Esophagus squamous epithelium (tissue), 5 donors: Measurements from ENCODE around the gene GPN1. TPM values are rescaled to one million over a fixed set of nuclear protein-coding genes. Genes with fewer than 3 reads are reported as not detected.
"Not testable (repeated sequence)": the region's sequence is repeated elsewhere in the genome, so short reads cannot be mapped to it uniquely, and the experiment has no call there.

Experiments used
- DNase-seq: peaks from one replicate; lab custom pipeline; 2025; lab: John Stamatoyannopoulos, UW
- H3K27ac ChIP-seq, 4 donors: fragments of 200-600 bp; sonication (generic); one replicate each; pipeline ENCODE4 v1.5.1; 2016 to 2019; ENCODE audit warnings: mild to moderate bottlenecking in 1 of 4
- H3K27me3 ChIP-seq, 4 donors: fragments of 200-600 bp; sonication (generic); 1 replicate in 3 of 4; 2 replicates in 1 of 4; pipeline versions ENCODE4 v1.5.1 to v1.6.0; 2017 to 2021; ENCODE audit warnings: antibody characterized with exemption in 1 of 4
- H3K36me3 ChIP-seq, 3 donors: fragments of 200-600 bp; sonication (generic); one replicate each; pipeline ENCODE4 v1.5.1; 2016 to 2019
- H3K4me1 ChIP-seq, 3 donors: fragments of 200-600 bp; sonication (generic); one replicate each; pipeline ENCODE4 v1.5.1; 2017 to 2019
- H3K4me3 ChIP-seq, 4 donors: fragments of 200-600 bp; sonication (generic); 1 replicate in 3 of 4; 2 replicates in 1 of 4; pipeline ENCODE4 v1.5.1; 2016 to 2019; ENCODE audit warnings: mild to moderate bottlenecking in 2 of 4, moderate library complexity in 1 of 4
- H3K9me3 ChIP-seq, 3 donors: fragments of 200-600 bp; sonication (generic); one replicate each; pipeline ENCODE4 v1.5.1; 2016 to 2019
- POLR2A ChIP-seq, 4 donors: fragments of 450-650 bp; IDR thresholded peaks; one replicate each; pipeline ENCODE4 v1.6.1; 2017; ENCODE audit warnings: antibody characterized with exemption in 4 of 4, mild to moderate bottlenecking in 4 of 4, moderate library complexity in 3 of 4
- WGBS, 2 donors: methylation state at CpG; one replicate each; pipeline ENCODE4 v1.1.5; 2018; 5-methylcytosine and 5-hydroxymethylcytosine counted together
- intact Hi-C: fragments of 100-400 bp; cut with DNase I; formaldehyde crosslinking; loops from one replicate; pipeline ENCODE4 v1.15.0; 2022
- total RNA-seq, 4 donors: library from RNA; depleted of rRNA; stranded (reverse); fragments of >200 nt; gene quantifications; one replicate each; pipeline ENCODE4 v1.1.0, GENCODE V29; 2016
- TF ChIP-seq, protein P1 (sequence below), 6 experiments: fragments of 450-650 bp in 4 of 6; fragments of 200-600 bp in 2 of 6; sonication (generic) in 2 of 6; IDR thresholded peaks; one replicate each; pipeline ENCODE4 v1.5.1; 2016 to 2019; ENCODE audit warnings: antibody characterized with exemption in 6 of 6, mild to moderate bottlenecking in 4 of 6, moderate library complexity in 4 of 6
- donor health status: DM: yes; HTN: yes; CAD: no.

GPN1 gene
- total RNA-seq, 4 donors from 2014 or later, result 17.3 to 36.4 (median 31.6) TPM

DNA sequence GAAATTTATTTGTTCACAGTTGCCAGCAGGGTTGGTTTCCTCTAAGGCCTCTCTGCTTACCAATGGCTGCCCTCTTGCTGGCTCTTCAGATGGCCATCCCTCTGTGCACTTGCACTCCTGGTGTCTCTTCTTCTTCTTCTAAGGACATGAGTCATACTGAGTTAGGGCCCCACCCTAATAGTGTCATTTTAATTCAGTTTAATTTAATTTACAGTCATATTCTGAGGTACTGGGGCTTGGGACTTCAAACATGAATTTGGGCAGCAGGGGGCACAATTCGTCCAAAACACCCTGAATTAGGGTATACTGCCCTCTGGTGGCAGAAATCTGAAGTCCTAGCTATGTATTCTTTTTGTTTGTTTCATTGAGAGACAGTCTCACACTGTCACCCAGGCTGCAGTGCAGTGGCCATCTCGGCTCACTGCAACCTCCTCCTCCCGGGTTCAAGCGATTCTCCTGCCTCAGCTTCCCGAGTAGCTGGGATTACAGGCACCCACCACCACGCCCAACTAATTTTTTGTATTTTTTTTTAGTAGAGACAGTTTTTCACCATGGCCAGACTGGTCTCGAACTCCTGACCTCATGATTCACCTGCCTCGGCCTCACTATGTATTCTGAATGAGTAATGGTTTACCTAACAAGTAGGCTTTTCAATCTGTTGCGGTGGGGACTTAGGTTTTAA is 54.7 kb downstream of the GPN1 start:
- intact Hi-C loops, result no loop called here
- H3K4me1 ChIP-seq, result peaks cover 0 to 47% (median 30%) of the 10 kb centered on the region in 3 donors
- 31 to 38% methylated on average over 9 of the region's 9 CpGs for WGBS, 2 donors
- H3K36me3 ChIP-seq, result peaks cover 0 to 89% (median 15%) of the 10 kb centered on the region in 3 donors
- peak overlapping the region; percentile 78 to 83 (median 82) for H3K27ac ChIP-seq
- TF ChIP-seq, protein P1, sequence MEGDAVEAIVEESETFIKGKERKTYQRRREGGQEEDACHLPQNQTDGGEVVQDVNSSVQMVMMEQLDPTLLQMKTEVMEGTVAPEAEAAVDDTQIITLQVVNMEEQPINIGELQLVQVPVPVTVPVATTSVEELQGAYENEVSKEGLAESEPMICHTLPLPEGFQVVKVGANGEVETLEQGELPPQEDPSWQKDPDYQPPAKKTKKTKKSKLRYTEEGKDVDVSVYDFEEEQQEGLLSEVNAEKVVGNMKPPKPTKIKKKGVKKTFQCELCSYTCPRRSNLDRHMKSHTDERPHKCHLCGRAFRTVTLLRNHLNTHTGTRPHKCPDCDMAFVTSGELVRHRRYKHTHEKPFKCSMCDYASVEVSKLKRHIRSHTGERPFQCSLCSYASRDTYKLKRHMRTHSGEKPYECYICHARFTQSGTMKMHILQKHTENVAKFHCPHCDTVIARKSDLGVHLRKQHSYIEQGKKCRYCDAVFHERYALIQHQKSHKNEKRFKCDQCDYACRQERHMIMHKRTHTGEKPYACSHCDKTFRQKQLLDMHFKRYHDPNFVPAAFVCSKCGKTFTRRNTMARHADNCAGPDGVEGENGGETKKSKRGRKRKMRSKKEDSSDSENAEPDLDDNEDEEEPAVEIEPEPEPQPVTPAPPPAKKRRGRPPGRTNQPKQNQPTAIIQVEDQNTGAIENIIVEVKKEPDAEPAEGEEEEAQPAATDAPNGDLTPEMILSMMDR (IDR thresholded peaks at IDR 0.05), result peak; percentile 93 to 99 (median 98)
- no peak for TF ChIP-seq POLR2A (IDR thresholded peaks at IDR 0.05)
- no peaks in the 10 kb centered on the region for H3K27me3 ChIP-seq
- peak; percentile 6 for DNase-seq
- no peak overlapping the region for H3K4me3 ChIP-seq
- no peaks in the 10 kb centered on the region for H3K9me3 ChIP-seq

DNA sequence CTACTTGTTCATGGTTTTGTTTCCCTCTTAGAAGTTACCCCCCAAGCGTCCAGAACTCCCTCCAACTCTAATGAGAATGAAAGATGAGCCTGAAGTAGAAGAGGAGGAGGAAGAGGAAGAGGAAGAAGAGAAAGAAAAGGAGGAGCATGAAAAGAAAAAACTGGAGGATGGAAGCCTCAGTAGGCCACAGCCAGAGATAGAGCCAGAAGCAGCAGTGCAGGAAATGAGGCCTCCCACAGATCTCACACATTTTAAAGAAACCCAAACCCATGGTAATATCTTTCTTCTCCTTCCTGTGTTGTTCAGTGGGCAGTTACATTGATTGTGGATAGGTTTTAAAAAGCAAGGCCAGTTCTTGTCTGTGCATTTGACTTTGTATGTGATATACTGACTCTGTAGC is 56.2 kb downstream of the GPN1 start:
- intact Hi-C loops, H3K27me3 ChIP-seq, H3K4me3 ChIP-seq, DNase-seq, H3K9me3 ChIP-seq, H3K27ac ChIP-seq: not testable (repeated sequence)
- Histone ChIP-seq H3K4me1 (peaks cover 0 to 62% (median 37%) of the 10 kb centered on the region in 3 donors), H3K36me3 (peaks cover 0 to 87% (median under 1%) of the 10 kb centered on the region in 3 donors)
- WGBS, 2 donors, result 69 to 75% methylated on average over 1 of the region's 1 CpG

DNA sequence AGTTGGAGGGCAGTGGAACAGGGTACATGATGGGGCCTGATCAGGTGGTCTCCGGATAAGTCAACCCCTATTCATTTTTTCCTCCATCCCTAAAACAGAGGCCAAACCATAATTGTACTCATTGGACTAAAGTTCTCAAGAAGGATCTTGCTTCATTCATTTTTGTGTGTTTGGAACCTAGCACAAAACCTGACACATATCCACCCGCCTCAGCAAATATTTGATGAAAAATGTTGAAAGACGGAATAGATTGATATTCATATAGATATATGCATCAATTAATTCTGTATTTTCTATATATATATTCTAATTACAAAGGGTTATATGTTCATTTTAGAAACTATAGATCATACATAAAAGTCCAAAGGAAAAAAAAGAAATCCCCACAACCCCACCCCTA is 56.7 kb downstream of the GPN1 start:
- no peak for TF ChIP-seq POLR2A (IDR thresholded peaks at IDR 0.05)
- TF ChIP-seq, protein P1 (IDR thresholded peaks at IDR 0.05), result no peak

DNA sequence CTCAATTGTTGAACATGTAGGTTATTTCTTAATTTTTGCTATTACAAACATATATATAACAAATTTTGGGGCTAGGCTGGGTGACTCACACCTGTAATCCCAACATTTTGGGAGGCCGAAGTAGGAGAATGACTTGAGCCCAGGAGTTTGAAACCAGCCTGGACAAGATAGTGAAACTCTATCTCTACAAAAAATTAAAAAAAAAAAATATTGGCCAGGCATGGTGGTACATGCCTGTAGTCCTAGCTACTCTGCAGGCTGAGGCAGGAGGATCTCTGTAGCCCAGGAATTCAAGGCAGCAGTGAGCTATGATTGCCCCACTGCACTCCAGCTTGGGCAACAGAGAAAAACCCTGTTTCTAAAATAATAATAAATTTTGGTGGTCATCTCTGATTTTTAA is 58.4 kb downstream of the GPN1 start:
- no peak for TF ChIP-seq POLR2A (IDR thresholded peaks at IDR 0.05)
- TF ChIP-seq, protein P1 (IDR thresholded peaks at IDR 0.05), result no peak
- Histone ChIP-seq H3K4me3 (no peak overlapping the region), H3K9me3 (no peaks in the 10 kb centered on the region), H3K36me3 (peaks cover 0 to 67% (median 0%) of the 10 kb centered on the region in 3 donors), H3K27ac (peak overlapping the region in 3 of 4 donors; percentile 5 to 35 (median 25)), H3K4me1 (peaks cover 0 to 61% (median 36%) of the 10 kb centered on the region in 3 donors), H3K27me3 (no peaks in the 10 kb centered on the region)
- 73% methylated on average over 1 of the region's 1 CpG; no CpG with 5 or more reads in 1 of the 2 donors for WGBS, 2 donors
- DNase-seq, result no peak
- intact Hi-C loops, result no loop called here

More for the DNA sequence above, 56.7 kb downstream of the GPN1 start:
- Histone ChIP-seq H3K9me3 (no peaks in the 10 kb centered on the region), H3K4me3 (no peak overlapping the region), H3K36me3 (peaks cover 0 to 81% (median 0%) of the 10 kb centered on the region in 3 donors), H3K27me3 (no peaks in the 10 kb centered on the region), H3K4me1 (peaks cover 0 to 64% (median 39%) of the 10 kb centered on the region in 3 donors), H3K27ac (no peak overlapping the region)
- DNase-seq, result no peak
- intact Hi-C loops, result no loop called here
- WGBS, 2 donors, result 93 to 96% methylated on average over 3 of the region's 3 CpGs

DNA sequence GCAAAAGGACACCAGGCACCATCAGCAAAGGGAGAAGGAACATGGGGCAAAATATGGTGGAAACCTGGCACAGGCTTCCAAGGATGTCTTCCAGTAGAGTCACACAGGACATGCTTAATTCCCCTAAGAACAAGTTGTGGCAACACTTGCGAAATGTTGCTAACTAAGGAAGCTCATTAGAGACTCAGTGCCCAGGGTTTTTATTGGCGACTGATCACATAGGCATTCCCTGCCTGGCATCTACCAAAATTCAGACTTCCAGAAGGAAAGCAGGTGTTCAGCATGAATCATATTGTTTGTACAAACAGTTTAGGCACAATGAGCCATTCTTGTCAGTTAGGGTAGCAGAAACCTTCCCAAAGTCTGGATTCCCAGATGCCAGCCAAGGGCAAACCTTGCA is 60.6 kb downstream of the GPN1 start:
- H3K9me3 ChIP-seq, result no peaks in the 10 kb centered on the region
- no peaks in the 10 kb centered on the region for H3K27me3 ChIP-seq
- WGBS, 2 donors, result 39 to 60% methylated on average over 2 of the region's 2 CpGs
- intact Hi-C loops, result no loop called here
- H3K4me1 ChIP-seq, result peaks cover 0 to 47% (median 26%) of the 10 kb centered on the region in 3 donors
- no peak for DNase-seq
- H3K4me3 ChIP-seq, result no peak overlapping the region
- TF ChIP-seq, protein P1 (IDR thresholded peaks at IDR 0.05), result no peak
- no peak for TF ChIP-seq POLR2A (IDR thresholded peaks at IDR 0.05)
- H3K27ac ChIP-seq, result no peak overlapping the region
- peaks cover 0 to 73% (median 0%) of the 10 kb centered on the region in 3 donors for H3K36me3 ChIP-seq
